DND-41 (cell line): ENCODE data around the gene ANTKMT.

ENCODE experiments used
- EZH2 ChIP-seq: IDR thresholded peaks from 3 replicates; pipeline ENCODE4 v1.6.1; 2012; ENCODE audit warnings: borderline replicate concordance, low read depth, mild to moderate bottlenecking, moderate library complexity, low read length, inconsistent platforms; ENCODE audit not compliant: severe bottlenecking
- TF ChIP-seq, protein P1 (sequence below): IDR thresholded peaks from 2 replicates; pipeline ENCODE4 v1.5.1; 2012; ENCODE audit warnings: borderline replicate concordance, low read length, moderate library complexity, mild to moderate bottlenecking; ENCODE audit not compliant: poor library complexity, severe bottlenecking; ENCODE audit errors: extremely low read depth

DNA sequence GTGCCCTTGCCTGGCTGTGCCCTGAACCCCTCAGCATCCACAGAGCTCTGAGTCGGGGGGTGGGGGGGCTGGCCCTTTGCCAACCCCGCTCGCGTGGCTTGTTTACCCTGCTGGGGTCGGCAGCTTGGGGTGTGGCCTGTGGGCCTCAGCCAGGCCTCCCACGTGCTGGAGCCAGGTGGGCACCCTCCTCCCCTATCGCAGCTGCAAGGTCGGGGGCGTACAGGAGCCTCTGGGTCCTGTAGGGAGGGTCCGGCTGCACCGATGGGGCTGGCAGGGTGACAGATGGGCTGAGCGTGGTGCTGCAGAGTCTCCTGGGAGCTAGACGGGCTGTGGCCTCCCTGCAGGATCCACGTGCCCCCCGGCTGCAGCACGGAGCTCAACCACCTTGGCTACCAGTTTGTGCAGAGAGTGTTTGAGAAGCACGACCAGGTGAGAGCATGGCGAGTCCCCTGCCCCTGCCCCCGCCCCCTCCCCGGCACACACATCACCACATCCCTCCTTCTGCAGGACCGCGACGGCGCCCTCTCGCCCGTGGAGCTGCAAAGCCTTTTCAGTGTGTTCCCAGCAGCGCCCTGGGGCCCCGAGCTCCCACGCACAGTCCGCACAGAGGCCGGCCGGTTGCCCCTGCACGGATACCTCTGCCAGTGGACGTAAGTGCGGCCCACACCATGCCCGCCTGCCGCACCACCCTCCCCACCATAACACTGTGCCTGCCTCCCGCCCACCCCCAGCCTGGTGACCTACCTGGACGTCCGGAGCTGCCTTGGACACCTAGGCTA, 49.4 kb upstream of the ANTKMT start:
- TF ChIP-seq, protein P1, sequence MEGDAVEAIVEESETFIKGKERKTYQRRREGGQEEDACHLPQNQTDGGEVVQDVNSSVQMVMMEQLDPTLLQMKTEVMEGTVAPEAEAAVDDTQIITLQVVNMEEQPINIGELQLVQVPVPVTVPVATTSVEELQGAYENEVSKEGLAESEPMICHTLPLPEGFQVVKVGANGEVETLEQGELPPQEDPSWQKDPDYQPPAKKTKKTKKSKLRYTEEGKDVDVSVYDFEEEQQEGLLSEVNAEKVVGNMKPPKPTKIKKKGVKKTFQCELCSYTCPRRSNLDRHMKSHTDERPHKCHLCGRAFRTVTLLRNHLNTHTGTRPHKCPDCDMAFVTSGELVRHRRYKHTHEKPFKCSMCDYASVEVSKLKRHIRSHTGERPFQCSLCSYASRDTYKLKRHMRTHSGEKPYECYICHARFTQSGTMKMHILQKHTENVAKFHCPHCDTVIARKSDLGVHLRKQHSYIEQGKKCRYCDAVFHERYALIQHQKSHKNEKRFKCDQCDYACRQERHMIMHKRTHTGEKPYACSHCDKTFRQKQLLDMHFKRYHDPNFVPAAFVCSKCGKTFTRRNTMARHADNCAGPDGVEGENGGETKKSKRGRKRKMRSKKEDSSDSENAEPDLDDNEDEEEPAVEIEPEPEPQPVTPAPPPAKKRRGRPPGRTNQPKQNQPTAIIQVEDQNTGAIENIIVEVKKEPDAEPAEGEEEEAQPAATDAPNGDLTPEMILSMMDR: no peak
- no peak for TF ChIP-seq EZH2
